ENCODE results near the gene HGF.

GRCh38 chr7:81721437-81721836 is 48.4 kb downstream of the HGF start:
- no peak for TF ChIP-seq CTCF (IDR thresholded peaks at IDR 0.05)
- no peak for TF ChIP-seq EZH2phosphoT487 (IDR thresholded peaks at IDR 0.05)

Data from neural progenitor cell (in vitro differentiated cells).